ENCODE results near the gene PHOSPHO2.

PHOSPHO2 gene

DNA sequence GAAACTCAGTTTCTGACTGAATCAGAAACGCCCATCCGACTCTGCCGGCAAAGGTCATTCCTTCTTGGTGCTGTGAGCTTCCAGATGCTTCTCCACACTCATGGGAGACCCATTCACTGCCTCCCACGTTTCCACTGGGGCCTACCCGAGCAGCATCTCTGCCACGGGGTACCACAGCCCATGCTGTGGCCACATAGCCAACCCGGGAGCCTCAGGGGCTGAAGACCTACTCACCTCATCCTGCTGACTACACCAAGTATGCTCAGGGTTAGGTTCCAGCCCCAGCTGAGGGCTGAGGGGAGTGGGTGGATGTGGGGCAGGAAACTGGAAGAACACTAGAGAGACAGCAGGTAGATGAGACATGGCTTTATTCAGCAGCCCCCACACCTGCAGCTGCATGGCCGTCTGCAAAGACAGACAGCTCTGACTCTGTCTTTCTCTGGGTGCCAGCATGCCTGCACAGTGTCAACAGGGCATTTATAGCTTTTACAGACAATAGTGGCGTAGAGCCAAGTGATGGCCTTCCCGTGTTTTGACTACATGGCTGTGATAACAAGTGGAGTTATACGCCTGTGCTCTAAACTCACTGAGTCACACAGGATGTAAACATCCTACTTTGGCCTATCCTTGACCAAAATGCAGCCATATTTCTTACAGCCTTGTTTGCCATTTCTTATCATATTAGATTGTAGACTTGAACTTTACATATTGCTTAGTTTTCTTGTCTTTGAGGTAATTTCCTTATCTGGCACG is 22.8 kb downstream of the PHOSPHO2 start:
- DNase-seq (ENCODE audit: low read depth), result peak; percentile 39

DNA sequence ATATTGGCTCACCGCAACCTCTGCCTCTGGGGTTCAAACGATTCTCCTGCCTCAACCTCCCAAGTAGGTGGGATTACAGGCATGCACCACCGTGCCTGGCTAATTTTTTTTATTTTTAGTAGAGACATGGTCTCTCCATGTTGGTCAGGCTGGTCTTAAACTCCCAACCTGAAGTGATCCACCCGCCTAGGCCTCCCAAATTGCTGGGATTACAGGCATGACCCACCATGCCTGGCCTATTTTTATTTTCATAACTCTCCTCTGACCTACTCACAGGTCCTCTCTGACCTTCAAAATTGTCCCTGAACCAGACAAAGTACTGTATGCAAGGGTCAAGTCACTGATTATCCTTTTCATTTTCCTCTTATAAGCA is 23.4 kb downstream of the PHOSPHO2 start:
- no peak for DNase-seq (ENCODE audit: low read depth)

DNA sequence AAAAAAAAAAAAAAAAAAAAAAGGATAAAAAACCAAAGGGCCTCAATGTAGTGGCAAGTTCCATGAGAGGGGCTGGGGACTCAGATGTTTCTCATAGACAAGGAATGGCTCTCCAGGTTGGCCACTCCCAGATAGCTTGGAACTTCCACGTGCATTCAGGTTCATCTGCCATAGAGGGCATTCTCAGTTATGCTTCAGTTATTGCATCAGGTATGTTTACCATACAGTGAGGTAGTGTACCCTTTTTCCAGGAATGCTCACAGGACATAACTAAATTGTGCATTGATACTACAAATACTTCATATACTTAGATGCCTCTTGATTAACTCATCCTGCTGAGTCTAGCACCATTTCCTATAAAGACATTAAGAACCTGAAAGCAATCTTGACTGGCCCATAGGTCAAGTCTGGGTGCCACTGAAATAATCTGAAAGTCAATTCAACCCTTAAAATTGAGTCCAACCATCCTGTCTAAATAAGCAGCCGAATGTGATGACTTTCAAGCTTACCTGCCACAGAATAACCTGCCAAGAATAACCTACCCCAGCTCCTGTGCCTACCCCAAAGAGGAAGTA is 24.7 kb downstream of the PHOSPHO2 start:
- DNase-seq (ENCODE audit: low read depth), result no peak

DNA sequence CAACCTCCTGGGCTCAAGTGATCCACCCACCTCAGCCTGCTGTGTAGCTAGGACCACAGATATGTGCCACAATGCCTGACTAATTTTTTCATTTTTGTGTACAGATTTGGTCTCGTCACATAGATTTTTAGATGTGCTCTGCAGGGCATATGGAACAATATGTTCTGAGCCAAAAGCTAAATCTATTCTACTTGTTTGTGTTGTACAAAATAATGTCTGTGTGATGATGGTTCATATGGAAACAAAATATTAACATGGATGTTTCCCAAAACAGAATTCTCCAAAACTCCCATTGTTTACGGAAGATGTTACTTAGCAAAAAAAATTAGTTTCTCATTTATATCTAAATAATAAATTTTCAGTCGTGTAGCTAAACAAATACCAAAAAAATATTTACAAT is 26.7 kb downstream of the PHOSPHO2 start:
- DNase-seq (ENCODE audit: low read depth), result no peak

DNA sequence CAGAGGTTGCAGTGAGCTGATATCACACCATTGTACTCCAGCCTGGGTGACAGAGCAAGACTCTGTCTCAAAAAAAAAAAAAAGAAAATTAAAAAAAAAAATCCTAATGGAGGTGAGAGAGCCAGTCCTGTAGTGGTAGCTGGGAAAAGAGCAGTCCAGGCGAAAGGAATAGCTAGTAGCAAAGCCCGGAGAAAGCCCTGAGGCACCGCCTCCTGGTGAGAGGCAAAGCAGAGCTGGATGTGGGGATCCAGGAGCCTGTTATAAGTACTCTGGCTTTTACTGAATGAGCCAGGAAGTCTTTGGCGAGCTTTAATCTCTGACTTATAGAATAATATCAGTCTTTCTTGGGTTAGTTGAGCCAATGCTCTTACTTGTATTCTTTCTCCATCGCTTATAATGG is 32.8 kb downstream of the PHOSPHO2 start:
- DNase-seq (ENCODE audit: low read depth), result no peak

DNA sequence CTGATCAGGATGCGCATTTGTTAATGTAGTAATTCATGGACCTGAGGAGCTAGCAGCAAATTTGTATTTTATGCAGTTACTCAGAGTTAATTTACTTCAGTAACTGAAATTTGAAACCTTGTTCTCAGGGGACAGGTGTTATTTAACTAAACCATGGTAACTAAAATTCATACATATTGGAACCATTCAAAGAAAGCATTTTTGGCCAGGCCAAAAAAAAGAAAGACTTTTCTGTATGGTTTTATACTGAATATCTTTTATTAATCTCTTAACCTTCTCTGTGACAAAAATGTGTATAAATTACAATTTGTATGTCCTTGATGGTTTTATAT is 35.0 kb downstream of the PHOSPHO2 start:
- no peak for DNase-seq (ENCODE audit: low read depth)

DNA sequence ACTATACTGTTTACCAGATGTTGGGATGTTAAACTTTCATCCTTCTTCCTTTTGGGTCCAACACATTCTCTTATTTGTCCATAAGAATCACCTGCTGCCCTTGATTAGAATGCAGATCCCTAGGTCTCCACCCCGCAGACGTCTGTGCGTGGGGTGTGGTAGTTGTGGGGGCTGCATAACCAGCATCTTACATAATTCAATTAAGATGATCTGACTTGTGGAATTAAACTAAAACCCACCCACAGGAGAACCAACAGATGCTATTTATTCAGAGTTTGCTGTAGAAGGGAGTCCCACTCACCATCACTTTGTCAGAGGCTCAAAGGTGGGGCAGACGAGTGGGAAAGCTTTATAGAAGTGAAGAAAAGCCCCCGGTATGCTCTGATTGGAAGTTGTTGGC is 37.8 kb downstream of the PHOSPHO2 start:
- no peak for DNase-seq (ENCODE audit: low read depth)

DNA sequence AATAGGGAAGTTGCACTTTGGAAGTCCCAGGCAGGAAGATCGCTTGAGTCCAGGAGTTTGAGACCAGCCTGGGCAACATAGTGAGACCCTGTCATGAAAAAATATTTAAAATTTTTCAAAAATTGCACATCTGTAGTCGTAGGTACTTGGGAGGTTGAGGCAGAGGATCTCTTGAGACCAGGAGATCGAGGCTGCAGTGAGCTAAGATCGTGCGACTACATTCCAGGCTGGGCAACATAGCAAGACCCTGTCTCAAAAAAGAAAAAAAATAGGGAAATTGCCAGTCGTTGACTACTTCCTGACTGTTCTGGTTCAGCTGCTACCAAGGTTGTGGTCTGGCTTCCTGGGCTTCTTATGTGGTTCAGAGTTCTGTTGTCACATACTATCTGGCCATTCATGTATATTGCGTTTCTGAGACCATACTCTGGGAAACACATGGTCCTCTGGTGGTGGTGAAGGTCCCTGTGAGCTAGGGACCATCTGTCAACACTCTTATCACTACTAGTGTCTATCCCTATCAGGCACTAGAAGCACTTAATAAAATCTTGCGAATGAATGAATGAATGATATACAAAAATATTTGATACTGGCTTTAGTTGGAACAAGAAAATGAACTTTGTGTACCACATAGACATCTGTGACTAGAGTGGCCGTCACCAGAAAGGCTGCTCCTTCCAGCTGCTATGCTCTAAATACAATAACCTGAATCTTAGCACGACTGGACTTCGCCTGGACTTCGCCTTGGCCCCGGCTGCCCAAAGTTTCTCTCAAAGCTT is 38.5 kb downstream of the PHOSPHO2 start:
- peak; percentile 11 for DNase-seq (ENCODE audit: low read depth)

DNA sequence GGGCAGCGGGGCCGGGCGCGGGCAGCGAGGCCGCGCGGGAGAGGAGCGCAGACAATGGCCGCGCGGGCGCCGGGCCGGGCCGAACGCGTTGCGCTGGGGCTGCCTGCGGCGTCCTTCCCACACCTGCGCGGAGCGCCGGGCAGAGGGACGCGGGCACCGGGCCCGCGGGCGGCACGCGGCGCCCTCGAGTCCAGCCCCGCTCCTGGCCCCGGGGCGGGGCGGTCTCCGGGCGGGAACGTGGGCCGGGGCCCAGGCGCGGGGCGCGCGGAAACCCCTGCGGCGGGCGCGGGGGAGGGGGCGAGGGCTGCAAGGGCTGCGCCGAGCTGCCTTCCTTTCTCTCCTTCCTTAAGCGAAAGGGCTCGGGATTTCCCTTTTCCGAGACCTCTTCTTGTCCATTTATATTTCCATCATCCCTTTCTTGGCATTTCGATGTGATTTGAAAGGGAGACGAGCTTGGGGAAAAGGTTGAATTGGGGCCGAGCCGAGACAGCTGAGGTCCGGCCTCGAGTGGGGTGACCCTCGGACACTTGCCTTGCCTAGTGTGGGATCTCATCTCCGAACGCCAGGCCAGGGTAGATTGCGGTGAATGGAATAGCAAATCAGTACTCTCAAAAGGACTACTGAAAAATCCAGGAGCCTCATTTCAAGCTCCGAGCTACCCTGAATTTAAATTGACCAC is 40.0 kb downstream of the PHOSPHO2 start:
- peak; percentile 34 for DNase-seq (ENCODE audit: low read depth)

DNA sequence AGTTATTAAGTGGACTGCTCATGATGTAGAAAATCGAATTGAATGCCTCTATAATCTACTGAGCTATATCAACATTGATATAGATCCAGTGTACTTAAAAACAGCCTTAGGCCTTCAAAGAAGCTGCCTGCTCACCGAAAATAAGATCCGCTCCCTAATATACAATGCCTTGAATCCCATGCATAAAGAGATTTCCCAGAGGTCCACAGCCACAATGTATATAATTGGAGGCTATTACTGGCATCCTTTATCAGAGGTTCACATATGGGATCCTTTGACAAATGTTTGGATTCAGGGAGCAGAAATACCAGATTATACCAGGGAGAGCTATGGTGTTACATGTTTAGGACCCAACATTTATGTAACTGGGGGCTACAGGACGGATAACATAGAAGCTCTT is 41.4 kb downstream of the PHOSPHO2 start:
- no peak for DNase-seq (ENCODE audit: low read depth)

DNA sequence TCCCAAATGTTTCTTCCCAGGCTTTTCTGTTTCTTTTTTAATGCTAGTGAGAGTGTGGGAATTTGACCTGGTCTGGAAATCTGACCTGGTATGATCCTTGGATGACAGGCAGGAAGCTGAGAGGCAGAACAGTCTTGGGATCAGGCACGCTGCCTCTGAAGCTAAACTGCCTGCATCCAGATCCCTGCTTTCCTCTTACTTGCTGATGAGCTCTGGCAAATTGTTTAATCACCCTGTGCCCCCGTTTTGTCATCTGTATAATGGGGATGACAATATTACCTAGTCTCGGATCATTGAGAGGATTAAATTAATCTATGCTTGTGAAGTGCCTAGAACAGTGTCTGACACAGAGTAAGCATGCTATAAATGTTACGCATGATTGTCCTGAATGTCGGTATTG is 42.6 kb downstream of the PHOSPHO2 start:
- DNase-seq (ENCODE audit: low read depth), result no peak

DNA sequence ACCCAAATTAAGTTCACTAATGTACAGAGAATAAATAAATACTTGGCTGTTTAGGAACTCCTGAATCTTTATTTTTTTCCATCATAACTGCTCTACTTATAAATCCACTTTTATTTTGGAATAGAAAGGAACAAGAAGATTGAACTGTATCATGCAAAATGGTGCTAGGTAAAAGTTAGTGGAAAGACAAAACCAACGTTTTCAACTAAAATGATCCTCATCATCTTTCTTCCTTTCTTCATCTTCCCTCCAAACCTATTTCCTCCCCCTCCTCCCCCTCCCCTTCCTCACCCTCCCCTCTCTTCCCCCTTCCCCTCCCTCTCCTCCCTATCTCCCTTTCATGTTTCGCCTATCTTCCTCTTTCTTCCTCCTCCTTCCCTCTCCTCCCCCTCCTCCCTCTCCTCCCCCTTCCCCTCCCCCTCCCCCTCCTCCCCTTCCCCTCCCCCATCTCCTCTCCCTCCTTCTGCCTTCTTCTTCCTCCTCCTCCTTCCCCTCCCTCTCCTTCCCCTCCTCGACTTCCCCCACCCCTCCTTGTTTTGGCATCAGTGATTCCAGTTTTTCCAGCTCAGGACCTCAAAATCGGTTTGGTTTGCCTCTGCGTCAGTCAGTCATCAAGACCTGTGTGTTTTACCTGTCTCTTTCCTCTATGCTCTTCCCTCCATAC is 44.4 kb downstream of the PHOSPHO2 start:
- DNase-seq (ENCODE audit: low read depth), result no peak

DNA sequence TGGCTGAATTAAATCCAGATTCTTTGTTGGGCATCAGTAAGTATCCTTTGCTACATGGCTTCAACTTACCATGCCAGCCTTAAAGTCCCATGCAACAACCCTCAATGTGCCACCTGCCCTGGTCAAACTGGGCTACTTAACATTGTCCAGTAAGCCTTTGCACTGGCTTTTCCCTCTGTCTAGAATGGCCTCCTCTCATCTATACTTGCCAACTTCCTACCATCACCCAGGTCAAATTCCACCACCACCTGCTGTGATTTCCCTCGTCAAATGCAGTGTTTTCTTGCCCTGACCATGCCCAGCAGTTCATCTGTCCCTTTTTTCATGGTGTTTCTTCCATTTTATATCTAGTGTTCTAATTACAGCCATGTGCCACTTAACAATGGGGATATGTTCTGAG is 45.1 kb downstream of the PHOSPHO2 start:
- no peak for DNase-seq (ENCODE audit: low read depth)

DNA sequence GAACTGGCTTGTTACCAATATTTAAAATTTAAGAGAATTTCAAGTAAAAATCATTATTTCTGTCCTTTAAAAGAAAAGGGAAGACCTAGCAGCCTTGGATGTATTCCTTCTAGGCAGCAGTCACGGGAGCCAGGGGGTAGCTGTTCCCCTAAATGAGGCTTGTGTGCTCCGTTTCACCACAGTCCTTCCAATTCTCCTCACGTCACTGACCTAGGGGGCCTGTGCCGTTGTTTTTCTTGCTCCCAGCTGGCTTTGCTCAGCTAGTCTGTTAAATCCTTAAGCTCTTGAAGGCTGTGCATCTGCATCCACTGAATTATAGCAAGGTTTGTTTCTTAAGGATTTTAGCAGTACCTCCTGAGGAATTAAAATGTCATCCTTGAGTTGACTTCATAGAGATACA is 49.3 kb downstream of the PHOSPHO2 start:
- DNase-seq (ENCODE audit: low read depth), result no peak

DNA sequence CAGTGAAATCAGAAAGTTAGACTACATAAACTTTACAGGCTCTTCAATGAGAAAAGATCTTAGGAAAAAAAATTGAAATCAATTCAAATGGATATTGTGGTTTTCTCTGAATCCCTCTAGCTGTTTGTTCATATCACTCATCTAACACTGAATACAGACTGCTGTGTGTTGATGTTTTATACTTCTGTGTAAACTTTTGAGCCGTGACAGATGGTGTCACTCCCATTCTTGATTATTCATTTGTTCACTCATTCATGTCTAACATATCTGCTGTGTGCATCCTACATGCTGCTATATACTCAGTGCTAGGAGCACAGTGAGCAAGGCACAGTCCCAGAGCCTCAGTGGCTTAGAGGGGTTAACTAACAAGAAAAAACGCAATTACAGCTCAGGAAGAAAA is 52.0 kb downstream of the PHOSPHO2 start:
- no peak for DNase-seq (ENCODE audit: low read depth)

DNA sequence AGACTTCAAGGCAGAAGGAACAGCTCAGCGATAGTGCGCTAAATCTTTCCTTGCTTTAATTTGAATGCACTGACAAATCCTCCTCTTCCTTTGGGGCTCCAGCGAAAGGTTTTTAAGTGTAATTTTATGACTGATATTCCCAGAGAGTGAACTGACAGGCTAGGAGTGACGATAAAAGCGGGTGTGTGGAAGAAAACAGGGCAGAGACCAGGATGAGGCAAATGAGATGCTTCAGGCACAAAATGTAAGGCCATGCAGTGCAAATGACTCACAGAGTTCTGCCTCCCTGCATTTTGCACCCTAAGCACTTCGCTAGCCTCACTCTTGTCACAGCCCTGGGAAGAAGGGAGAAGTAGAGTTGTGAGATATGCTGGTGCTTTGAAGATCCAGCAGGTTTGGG is 54.0 kb downstream of the PHOSPHO2 start:
- DNase-seq (ENCODE audit: low read depth), result no peak
